Fibroblast of pulmonary artery (primary cell): ENCODE measurements around the gene SPATC1L.

ENCODE experiments used
- DNase-seq: peaks from one replicate; pipeline ENCODE4 v3.0.0-alpha.2; 2010; ENCODE audit warnings: low read depth
- H3K4me3 ChIP-seq: replicated peaks from 2 replicates; pipeline ENCODE4 v1.5.1; 2011; ENCODE audit warnings: low read depth, mild to moderate bottlenecking, control low read depth, low read length, moderate library complexity
- CTCF ChIP-seq: IDR thresholded peaks from 2 replicates; pipeline ENCODE4 v1.5.1; 2011; ENCODE audit warnings: mild to moderate bottlenecking, control low read depth, low read length, inconsistent platforms; ENCODE audit errors: missing control alignments

Gene SPATC1L

GRCh38 chr21:46131838-46132651 lies 52.2 kb downstream of the SPATC1L start:
- H3K4me3 ChIP-seq, result no peak overlapping the region
- no peak for TF ChIP-seq CTCF
- no peak for DNase-seq

- no peak for DNase-seq
- TF ChIP-seq CTCF, result no peak
- H3K4me3 ChIP-seq, result no peak overlapping the region
These were observed 52.7 kb downstream of the SPATC1L start for GRCh38 chr21:46131588-46131837.

GRCh38 chr21:46130831-46131587 lies 53.2 kb downstream of the SPATC1L start:
- TF ChIP-seq CTCF, result no peak
- no peak overlapping the region for H3K4me3 ChIP-seq
- DNase-seq, result no peak

GRCh38 chr21:46129846-46130651 lies 54.2 kb downstream of the SPATC1L start:
- TF ChIP-seq CTCF, result no peak
- no peak for DNase-seq
- no peak overlapping the region for H3K4me3 ChIP-seq

GRCh38 chr21:46128933-46129571 lies 55.2 kb downstream of the SPATC1L start:
- DNase-seq, result no peak
- TF ChIP-seq CTCF, result no peak
- no peak overlapping the region for H3K4me3 ChIP-seq

- DNase-seq, result no peak
- no peak for TF ChIP-seq CTCF
- no peak overlapping the region for H3K4me3 ChIP-seq
These were observed 55.9 kb downstream of the SPATC1L start for GRCh38 chr21:46128106-46128932.
